GM10248 (cell line): Measurements from ENCODE around the gene FDXR.

Experiments
- CTCF ChIA-PET: fragments of 300-600 bp; sonication (Branson Sonifier 250); formaldehyde crosslinking; extraction: SDS; loops from one replicate; lab custom pipeline; 2021; ENCODE audit warnings: antibody characterized with exemption; lab: Yijun Ruan, JAX
- POLR2A ChIA-PET: fragments of 350-650 bp; sonication (Branson Sonifier 250); formaldehyde crosslinking; extraction: SDS; loops from one replicate; lab custom pipeline; 2020; ENCODE audit warnings: antibody characterized with exemption; lab: Yijun Ruan, JAX
- DNase-seq: peaks from one replicate; pipeline ENCODE4 v3.0.0; 2012; ENCODE audit errors: extremely low spot score
- CTCF ChIP-seq: IDR thresholded peaks from 2 replicates; pipeline ENCODE4 v1.5.1; 2012; ENCODE audit warnings: mild to moderate bottlenecking, low read depth; ENCODE audit errors: extremely low read depth, missing control alignments, control extremely low read depth

Gene FDXR

GRCh38 chr17:74825952-74826719 is 46.7 kb downstream of the FDXR start:
- ChIA-PET CTCF (interaction anchor here (0.9 to 3.0 kb wide), 4 partner anchors 14 to 55 kb away, joined by 3 to 9 read pairs (median 4); no protein-coding TSS in a partner anchor), POLR2A (no interaction called here)
- no peak for DNase-seq
- no peak for TF ChIP-seq CTCF

GRCh38 chr17:74824961-74825627 is 47.7 kb downstream of the FDXR start:
- DNase-seq, result no peak
- CTCF ChIA-PET, result interaction anchor here (1.0 to 3.0 kb wide), 2 partner anchors 34 to 37 kb away, joined by 4 to 9 read pairs; no protein-coding TSS in a partner anchor
- TF ChIP-seq CTCF, result no peak
- POLR2A ChIA-PET, result no interaction called here

- ChIA-PET POLR2A (no interaction called here), CTCF (interaction anchor here (0.7 to 1.1 kb wide), 2 partner anchors 24 to 29 kb away, joined by 3 read pairs; no protein-coding TSS in a partner anchor)
- no peak for TF ChIP-seq CTCF
- DNase-seq, result no peak
These were observed 49.8 kb downstream of the FDXR start for GRCh38 chr17:74822939-74823367.

GRCh38 chr17:74822335-74822938 is 50.4 kb downstream of the FDXR start:
- ChIA-PET POLR2A (no interaction called here), CTCF (interaction anchor here (0.7 kb wide), 1 partner anchor 25 kb away, joined by 3 read pairs; no protein-coding TSS in a partner anchor)
- no peak for TF ChIP-seq CTCF
- DNase-seq, result no peak

- CTCF ChIA-PET, result no interaction called here
- TF ChIP-seq CTCF, result no peak
- POLR2A ChIA-PET, result no interaction called here
- no peak for DNase-seq
These were observed 51.0 kb downstream of the FDXR start for GRCh38 chr17:74821655-74822334.

- ChIA-PET POLR2A (no interaction called here), CTCF (interaction anchor here (1.0 to 3.1 kb wide), 3 partner anchors 29 to 162 kb away, joined by 3 to 16 read pairs (median 4); no protein-coding TSS in a partner anchor)
- TF ChIP-seq CTCF, result no peak
These were observed 52.9 kb downstream of the FDXR start for GRCh38 chr17:74819801-74820436.

More at GRCh38 chr17:74819801-74820436, 52.9 kb downstream of the FDXR start:
- no peak for DNase-seq
